PC-9 (cell line): ENCODE results near the gene SLC11A2. TPM values are rescaled to one million over a fixed set of nuclear protein-coding genes. Genes with fewer than 3 reads are reported as not detected.

ENCODE experiments used
- BruUV-seq: library from RNA; stranded (reverse); fragments of 400-500 nt; replicated peaks from 2 replicates; lab custom pipeline; 2021; lab: Mats Ljungman, UMichigan
- CTCF ChIA-PET: fragments of 300-600 bp; sonication (Branson Sonifier 250); formaldehyde crosslinking; loops from one replicate; lab custom pipeline; 2022; ENCODE audit warnings: antibody characterized with exemption; lab: Charles Lee
- POLR2A ChIA-PET: fragments of 300-600 bp; sonication (Branson Sonifier 250); formaldehyde crosslinking; loops from one replicate; lab custom pipeline; 2022; ENCODE audit warnings: antibody characterized with exemption; ENCODE audit not compliant: unreplicated experiment; lab: Charles Lee
- DNase-seq, 2 experiments: peaks; one replicate each; pipeline versions ENCODE4 v3.0.0 to v3.0.0-alpha.2; 2015 to 2022; ENCODE audit warnings: mixed read lengths in 1 of 2
- H2AFZ ChIP-seq: fragments of 200-600 bp; sonication (generic); 2 replicates; pipeline ENCODE4 v1.8.1; 2017; ENCODE audit warnings: antibody characterized with exemption
- H3F3A ChIP-seq: fragments of 200-600 bp; sonication (generic); 2 replicates; pipeline ENCODE4 v1.8.1; 2017; ENCODE audit warnings: antibody characterized with exemption, mild to moderate bottlenecking, low read depth; ENCODE audit not compliant: insufficient read depth
- H3K27ac ChIP-seq: fragments of 200-600 bp; sonication (generic); 2 replicates; pipeline ENCODE4 v1.6.1; 2016; ENCODE audit warnings: mixed run types
- H3K27me3 ChIP-seq: fragments of 200-600 bp; sonication (generic); 2 replicates; pipeline ENCODE4 v1.6.1; 2016; ENCODE audit warnings: low read depth, mixed run types; ENCODE audit not compliant: insufficient read depth
- H3K36me3 ChIP-seq: fragments of 200-600 bp; sonication (generic); 2 replicates; pipeline ENCODE4 v1.6.1; 2016; ENCODE audit warnings: low read depth, mixed run types
- H3K4me1 ChIP-seq: fragments of 200-600 bp; sonication (generic); replicated peaks from 2 replicates; pipeline ENCODE4 v1.6.1; 2016; ENCODE audit warnings: mixed run types; ENCODE audit not compliant: insufficient read depth
- H3K4me2 ChIP-seq: fragments of 200-600 bp; sonication (generic); 2 replicates; pipeline ENCODE4 v1.6.1; 2017; ENCODE audit warnings: mixed run types
- H3K4me3 ChIP-seq: fragments of 200-600 bp; sonication (generic); 2 replicates; pipeline ENCODE4 v1.6.1; 2016; ENCODE audit warnings: mixed run types
- H3K79me2 ChIP-seq: fragments of 200-600 bp; sonication (generic); 2 replicates; pipeline ENCODE4 v1.6.1; 2017; ENCODE audit warnings: low read depth, mixed run types
- H3K9me2 ChIP-seq: fragments of 200-600 bp; sonication (generic); 2 replicates; pipeline ENCODE4 v1.8.1; 2017; ENCODE audit warnings: mild to moderate bottlenecking; ENCODE audit not compliant: insufficient read depth
- H3K9me3 ChIP-seq: fragments of 200-600 bp; sonication (generic); 2 replicates; pipeline ENCODE4 v1.8.1; 2016; ENCODE audit warnings: low read depth; ENCODE audit not compliant: insufficient read depth
- H4K20me1 ChIP-seq: fragments of 200-600 bp; sonication (generic); 2 replicates; pipeline ENCODE4 v1.8.1; 2017; ENCODE audit not compliant: insufficient read depth
- EZH2 ChIP-seq: fragments of 200-600 bp; sonication (generic); IDR thresholded peaks from 2 replicates; pipeline ENCODE4 v1.8.0; 2017; ENCODE audit warnings: antibody characterized with exemption, low read depth
- intact Hi-C: fragments of 100-400 bp; cut with micrococcal nuclease; formaldehyde crosslinking; loops from one replicate; pipeline ENCODE4 v1.10.0; 2022; ENCODE audit not compliant: unreplicated experiment
- total RNA-seq: library from RNA; stranded (reverse); gene quantifications from 2 replicates; pipeline ENCODE4 v1.2.3, GENCODE V29; 2021
- TF ChIP-seq, protein P1 (sequence below): fragments of 200-600 bp; sonication (generic); conservative IDR thresholded peaks from 2 replicates; pipeline ENCODE4 v1.6.1; 2017; ENCODE audit warnings: mixed run types, antibody characterized with exemption, mild to moderate bottlenecking, moderate library complexity

SLC11A2 gene
- total RNA-seq, 1 experiment from 2014 or later, result 45.7 TPM

DNA sequence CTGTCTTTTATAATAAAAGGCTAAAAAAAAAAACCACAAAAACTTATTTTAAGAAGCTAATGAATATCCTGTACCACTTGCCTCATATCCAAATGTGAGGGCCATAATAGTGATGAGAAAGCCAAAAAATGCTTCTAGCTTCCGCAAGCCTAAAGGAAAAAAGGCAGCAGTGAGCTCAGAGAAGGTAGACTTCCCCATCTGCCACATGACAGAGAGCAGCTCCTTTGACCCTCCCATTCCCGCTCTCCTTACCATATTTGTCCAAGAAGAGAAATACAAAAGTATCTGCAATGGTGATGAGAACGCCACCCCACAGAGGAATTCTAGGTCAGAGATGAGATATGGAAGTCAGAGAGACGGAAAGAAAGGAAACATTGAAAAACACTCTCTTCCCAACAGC is 27.1 kb downstream of the SLC11A2 start:
- TF ChIP-seq, protein P1, sequence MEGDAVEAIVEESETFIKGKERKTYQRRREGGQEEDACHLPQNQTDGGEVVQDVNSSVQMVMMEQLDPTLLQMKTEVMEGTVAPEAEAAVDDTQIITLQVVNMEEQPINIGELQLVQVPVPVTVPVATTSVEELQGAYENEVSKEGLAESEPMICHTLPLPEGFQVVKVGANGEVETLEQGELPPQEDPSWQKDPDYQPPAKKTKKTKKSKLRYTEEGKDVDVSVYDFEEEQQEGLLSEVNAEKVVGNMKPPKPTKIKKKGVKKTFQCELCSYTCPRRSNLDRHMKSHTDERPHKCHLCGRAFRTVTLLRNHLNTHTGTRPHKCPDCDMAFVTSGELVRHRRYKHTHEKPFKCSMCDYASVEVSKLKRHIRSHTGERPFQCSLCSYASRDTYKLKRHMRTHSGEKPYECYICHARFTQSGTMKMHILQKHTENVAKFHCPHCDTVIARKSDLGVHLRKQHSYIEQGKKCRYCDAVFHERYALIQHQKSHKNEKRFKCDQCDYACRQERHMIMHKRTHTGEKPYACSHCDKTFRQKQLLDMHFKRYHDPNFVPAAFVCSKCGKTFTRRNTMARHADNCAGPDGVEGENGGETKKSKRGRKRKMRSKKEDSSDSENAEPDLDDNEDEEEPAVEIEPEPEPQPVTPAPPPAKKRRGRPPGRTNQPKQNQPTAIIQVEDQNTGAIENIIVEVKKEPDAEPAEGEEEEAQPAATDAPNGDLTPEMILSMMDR, result no peak
- no peak for TF ChIP-seq EZH2
- peaks cover 17% of the 10 kb centered on the region for H3K36me3 ChIP-seq
- no peak overlapping the region for H3K27ac ChIP-seq
- POLR2A ChIA-PET, result interaction anchor here (0.7 kb wide), 1 partner anchor 172 kb away, joined by 3 read pairs; no protein-coding TSS in a partner anchor
- H2AFZ ChIP-seq, result no peak overlapping the region
- H3K79me2 ChIP-seq, result no peaks in the 10 kb centered on the region
- intact Hi-C loops, result no loop called here
- H3K4me2 ChIP-seq, result no peak overlapping the region
- no peak for DNase-seq
- no peaks in the 10 kb centered on the region for H3K4me1 ChIP-seq
- CTCF ChIA-PET, result no interaction called here
- BruUV-seq, result no TSS peak
- no peaks in the 10 kb centered on the region for H3K9me3 ChIP-seq
- H4K20me1 ChIP-seq, result no peaks in the 10 kb centered on the region
- H3K4me3 ChIP-seq, result no peak overlapping the region
- no peaks in the 10 kb centered on the region for H3K27me3 ChIP-seq
- 0 out of 2 replicates have a peak, but pooled peaks cover 2% of the 10 kb centered on the region for H3F3A ChIP-seq
- no peaks in the 10 kb centered on the region for H3K9me2 ChIP-seq

DNA sequence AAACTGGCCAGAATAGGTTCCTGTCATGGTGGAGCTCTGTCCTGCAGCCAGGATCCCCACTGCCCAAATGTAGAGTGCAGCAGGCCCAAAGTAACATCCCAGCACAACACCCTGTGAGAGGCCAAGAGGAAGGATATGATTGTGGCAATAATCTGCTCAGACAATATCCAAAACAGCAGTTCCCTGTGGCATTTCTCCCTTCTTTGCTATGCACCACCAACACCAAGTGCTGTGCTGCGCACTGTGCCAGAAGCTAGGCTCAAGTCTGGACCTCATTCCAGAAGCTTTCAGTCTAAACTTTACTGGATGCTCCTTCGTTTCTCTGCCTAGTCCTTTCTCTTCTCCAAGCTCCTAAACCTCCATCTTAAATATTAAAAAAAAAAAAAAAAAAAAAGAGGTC is 33.4 kb downstream of the SLC11A2 start:
- no peaks in the 10 kb centered on the region for H3K27me3 ChIP-seq
- ChIA-PET CTCF (interaction anchor here (0.5 to 0.6 kb wide), 2 partner anchors 206 to 211 kb away, joined by 3 to 4 read pairs; no protein-coding TSS in a partner anchor), POLR2A (interaction anchor here (0.6 kb wide), 1 partner anchor 90 kb away, joined by 6 read pairs; no protein-coding TSS in a partner anchor)
- no peak overlapping the region for H3K4me2 ChIP-seq
- TF ChIP-seq, protein P1, result no peak
- TF ChIP-seq EZH2, result no peak
- intact Hi-C loops, result no loop called here
- H4K20me1 ChIP-seq, result no peaks in the 10 kb centered on the region
- H3K9me2 ChIP-seq, result no peaks in the 10 kb centered on the region
- H3K4me3 ChIP-seq, result no peak overlapping the region
- H3K79me2 ChIP-seq, result no peaks in the 10 kb centered on the region
- BruUV-seq, result no TSS peak
- no peaks in the 10 kb centered on the region for H3K9me3 ChIP-seq
- no peak overlapping the region for H3K27ac ChIP-seq
- no peaks in the 10 kb centered on the region; the same call in 1 of the 2 replicates for H3F3A ChIP-seq
- no peak for DNase-seq
- peaks cover 8% of the 10 kb centered on the region for H3K36me3 ChIP-seq
- H2AFZ ChIP-seq, result no peak overlapping the region
- no peaks in the 10 kb centered on the region for H3K4me1 ChIP-seq

DNA sequence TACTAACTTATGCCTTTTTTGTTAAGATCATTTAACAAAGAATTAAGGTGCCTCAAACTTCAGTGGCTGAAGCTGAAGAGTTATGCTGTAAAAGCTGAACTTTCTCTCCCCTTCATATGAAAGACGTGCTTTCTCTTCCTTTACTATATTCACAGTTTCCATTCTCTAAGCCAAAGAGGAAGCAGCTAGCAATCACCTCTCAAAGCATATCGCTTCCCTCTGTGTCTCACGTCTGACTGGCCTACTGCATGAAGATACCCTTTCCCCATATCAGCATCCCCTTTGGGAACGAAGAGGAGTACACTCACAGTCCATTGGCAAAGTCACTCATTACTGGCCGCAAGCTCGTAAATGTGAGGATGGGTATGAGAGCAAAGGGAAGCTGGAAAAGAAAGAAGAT is 34.9 kb downstream of the SLC11A2 start:
- Histone ChIP-seq H3K79me2 (no peaks in the 10 kb centered on the region), H3K27ac (no peak overlapping the region), H3F3A (peaks cover 10% of the 10 kb centered on the region; the same call in 1 of the 2 replicates), H3K9me2 (no peaks in the 10 kb centered on the region), H3K9me3 (no peaks in the 10 kb centered on the region), H3K4me2 (no peak overlapping the region), H3K27me3 (no peaks in the 10 kb centered on the region), H4K20me1 (no peaks in the 10 kb centered on the region), H3K36me3 (peaks cover 10% of the 10 kb centered on the region), H2AFZ (no peak overlapping the region), H3K4me3 (no peak overlapping the region), H3K4me1 (no peaks in the 10 kb centered on the region)
- intact Hi-C loops, result no loop called here
- CTCF ChIA-PET, result no interaction called here
- BruUV-seq, result no TSS peak
- TF ChIP-seq EZH2, result no peak
- TF ChIP-seq, protein P1, result no peak
- no peak for DNase-seq
- POLR2A ChIA-PET, result interaction anchor here (0.7 kb wide), 1 partner anchor 506 kb away, joined by 6 read pairs; no protein-coding TSS in a partner anchor
